IPS-11a (cell line): ENCODE results near the gene HMX2.
"Not testable (repeated sequence)": the region's sequence is repeated elsewhere in the genome, so short reads cannot be mapped to it uniquely, and the experiment has no call there.

Source experiments
- H3K4me3 ChIP-seq: one replicate; pipeline ENCODE4 v1.5.1; 2013; ENCODE audit warnings: low read depth, low read length, control low read depth

HMX2 gene

DNA sequence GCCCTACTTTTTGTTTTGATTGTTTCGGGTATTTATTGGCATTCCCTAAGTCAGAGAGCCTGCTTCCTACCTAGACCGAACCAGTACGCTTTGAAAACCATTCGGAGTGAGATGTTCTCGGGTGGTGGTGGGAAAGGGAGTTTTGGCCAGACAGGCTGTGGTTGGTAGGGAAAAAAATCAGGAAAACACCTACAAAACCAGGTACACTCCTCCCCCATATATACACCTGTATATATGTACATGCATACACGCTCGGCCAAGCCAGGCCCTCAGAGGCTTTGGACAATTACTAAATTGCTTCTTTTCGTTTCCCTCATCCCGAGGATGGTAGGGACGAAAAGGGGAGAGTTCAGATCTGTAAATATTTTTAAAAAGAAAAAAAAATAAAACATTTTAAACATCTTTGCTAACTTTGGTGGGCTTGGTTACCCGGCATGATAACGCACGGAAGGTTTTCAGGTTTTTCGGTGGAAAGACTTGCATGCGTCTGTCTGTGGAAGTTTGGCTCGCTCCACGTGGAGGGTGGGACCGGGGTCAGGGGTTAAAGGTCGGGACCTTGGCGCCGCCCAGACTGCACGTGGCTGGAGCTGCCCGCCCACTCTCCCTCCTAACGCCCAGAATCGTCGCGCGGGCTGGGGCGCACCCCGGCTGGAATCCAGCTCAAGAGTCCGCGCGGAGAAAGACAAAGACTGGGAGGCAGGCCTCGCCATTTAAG lies 2.5 kb downstream of the HMX2 start:
- H3K4me3 ChIP-seq = peak overlapping the region; percentile 25

- H3K4me3 ChIP-seq = peak overlapping the region; percentile 25
Observed at GRCh38 chr10:123150986-123151736, 3.2 kb downstream of the HMX2 start.

- no peak overlapping the region for H3K4me3 ChIP-seq
Observed at GRCh38 chr10:123151737-123152135, 3.8 kb downstream of the HMX2 start.

GRCh38 chr10:123153486-123154091 lies 5.7 kb downstream of the HMX2 start:
- no peak overlapping the region for H3K4me3 ChIP-seq

DNA sequence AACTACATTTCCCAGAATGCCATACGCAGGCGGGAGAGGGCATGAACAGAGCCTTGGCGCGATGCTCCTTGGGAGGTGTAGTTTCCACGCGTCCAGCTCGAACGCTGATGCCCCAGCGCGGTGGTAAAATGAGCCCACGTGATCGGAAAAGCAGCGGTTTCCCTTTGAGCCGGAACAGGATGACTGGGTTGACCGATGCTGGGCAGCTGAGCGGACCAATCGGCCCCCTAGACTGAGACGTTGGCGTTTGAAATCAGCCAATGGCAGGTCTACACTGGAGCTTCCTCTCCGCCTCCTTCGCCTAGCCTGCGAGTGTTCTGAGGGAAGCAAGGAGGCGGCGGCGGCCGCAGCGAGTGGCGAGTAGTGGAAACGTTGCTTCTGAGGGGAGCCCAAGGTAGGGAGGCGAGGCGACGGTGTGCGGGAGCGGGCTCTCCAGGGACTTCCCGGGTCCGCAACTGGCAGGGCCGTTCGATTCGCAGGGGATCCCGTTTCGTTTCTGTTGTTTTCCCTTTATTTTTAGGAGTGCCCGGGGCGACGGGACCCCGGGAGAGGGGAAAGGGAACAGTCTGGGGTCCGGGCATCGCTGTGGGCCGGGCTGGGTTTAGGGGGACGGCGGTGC lies 6.3 kb downstream of the HMX2 start, which contains the start of gene BUB3:
TSS of gene BUB3 (plus strand) at position 311 of the 619 bp plus-strand sequence. CDS start 516 bp downstream, outside the sequence.
- peak within 1 kb of the TSS; percentile 87 for H3K4me3 ChIP-seq

GRCh38 chr10:123154711-123155505 lies 7.0 kb downstream of the HMX2 start:
- peak overlapping the region; percentile 87 for H3K4me3 ChIP-seq

- H3K4me3 ChIP-seq = no peak overlapping the region
Observed at GRCh38 chr10:123156078-123156477, 8.1 kb downstream of the HMX2 start.

DNA sequence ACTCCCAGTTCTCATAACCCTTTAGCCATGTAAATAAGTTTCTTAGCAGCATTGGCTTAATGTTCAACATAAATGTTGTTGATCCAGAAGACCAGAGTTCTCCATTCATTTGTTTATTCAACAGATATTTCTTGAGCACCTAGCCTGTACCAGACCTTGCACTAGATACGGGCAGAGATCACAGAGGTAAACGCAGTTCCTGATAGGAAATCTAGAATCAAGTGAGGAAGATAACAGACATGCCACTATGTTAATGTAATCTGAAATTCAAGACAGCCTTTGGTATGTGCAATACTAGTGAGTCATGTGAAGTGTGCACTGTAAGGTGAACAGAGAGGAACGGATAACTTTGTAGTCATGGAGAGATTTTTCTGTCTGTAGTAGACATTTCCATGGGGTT lies 9.3 kb downstream of the HMX2 start:
- no peak overlapping the region for H3K4me3 ChIP-seq

- H3K4me3 ChIP-seq = no peak overlapping the region
Observed at GRCh38 chr10:123158682-123159081, 10.7 kb downstream of the HMX2 start.

DNA sequence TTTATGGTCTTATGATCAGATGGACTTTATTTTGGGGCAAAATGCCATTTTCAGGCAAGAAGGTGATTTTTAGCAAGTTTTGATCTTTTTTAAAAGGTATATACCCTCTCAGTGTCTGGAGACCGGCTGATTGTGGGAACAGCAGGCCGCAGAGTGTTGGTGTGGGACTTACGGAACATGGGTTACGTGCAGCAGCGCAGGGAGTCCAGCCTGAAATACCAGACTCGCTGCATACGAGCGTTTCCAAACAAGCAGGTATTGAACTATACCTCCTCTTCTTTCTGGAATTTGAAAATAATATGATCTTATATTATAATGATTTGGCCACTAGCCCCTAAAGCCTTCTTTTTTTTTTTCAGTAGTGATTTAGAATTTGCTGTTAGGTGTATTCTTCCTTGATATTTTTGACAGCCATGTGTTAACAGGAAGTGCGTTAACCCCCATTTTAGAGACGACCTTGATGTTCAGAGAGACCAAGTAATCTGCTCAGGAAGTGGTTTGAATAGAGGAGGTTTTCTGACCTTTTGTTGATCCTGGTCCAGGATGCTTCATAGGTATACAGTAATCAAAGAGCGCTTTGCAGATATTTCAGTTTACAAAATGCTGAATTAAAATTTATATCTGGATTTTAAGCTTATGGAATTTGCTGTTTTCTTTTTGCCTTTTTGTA lies 12.5 kb downstream of the HMX2 start:
- H3K4me3 ChIP-seq = no peak overlapping the region

GRCh38 chr10:123164319-123164718 lies 16.4 kb downstream of the HMX2 start:
- H3K4me3 ChIP-seq = no peak overlapping the region

GRCh38 chr10:123165445-123166072 lies 17.6 kb downstream of the HMX2 start:
- H3K4me3 ChIP-seq = no peak overlapping the region

DNA sequence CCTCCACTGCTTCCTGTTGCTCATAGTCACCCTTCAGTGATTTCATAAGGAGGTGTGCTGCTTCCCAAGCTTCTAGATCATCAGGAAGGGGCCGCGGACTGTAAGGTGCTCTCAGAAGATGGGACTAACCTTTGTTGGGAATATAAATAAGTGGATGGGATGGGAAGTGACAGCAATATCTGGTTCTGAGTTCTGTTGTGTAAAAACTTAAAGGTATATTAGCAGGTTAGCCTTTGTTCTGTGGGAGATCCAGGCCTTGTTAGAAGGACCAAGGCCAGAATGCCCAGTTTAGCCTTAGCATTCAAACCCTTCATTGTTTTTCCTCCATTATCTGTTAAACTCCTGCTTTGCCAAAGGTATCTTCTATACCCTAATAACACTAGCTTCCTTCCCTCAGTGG lies 18.7 kb downstream of the HMX2 start:
- H3K4me3 ChIP-seq = no peak overlapping the region

DNA sequence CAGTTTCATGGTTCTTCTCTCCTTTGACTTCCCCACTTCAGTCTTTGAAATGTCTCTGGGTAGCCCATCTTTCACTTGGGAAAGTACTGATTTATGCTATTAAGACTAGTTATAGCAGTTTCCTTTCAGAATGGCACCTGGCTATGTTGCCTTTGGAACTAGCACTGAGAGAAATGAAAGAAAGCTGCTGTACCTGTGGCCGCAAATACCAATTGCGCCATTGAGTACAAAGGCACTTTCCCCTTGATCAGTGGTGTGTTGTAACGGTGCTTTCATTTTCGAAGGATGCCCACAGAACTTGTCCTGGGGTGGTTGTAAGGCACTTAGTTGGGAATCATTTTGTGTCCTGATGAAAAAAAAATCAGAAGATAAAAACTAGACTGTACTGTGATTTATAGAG lies 23.0 kb downstream of the HMX2 start:
- H3K4me3 ChIP-seq = no peak overlapping the region

DNA sequence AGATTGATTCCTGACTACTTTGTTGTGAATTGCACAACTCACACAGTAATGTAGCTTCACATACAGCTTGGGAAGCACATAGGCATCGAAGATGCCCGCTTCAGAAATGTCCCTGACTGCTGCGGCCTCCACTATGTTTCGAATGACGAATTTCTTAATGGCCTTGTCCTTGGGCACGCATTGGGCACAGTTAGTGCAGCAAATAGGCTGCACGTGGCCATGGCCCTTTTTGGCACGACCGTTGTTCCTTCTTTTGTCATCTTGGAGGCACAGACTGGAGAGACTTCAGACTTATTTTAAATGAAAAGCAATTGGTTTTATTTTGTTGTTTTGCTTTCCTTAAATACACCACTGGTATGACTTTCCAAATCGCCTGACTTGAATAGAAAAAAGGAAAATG lies 23.7 kb downstream of the HMX2 start:
- H3K4me3 ChIP-seq = not testable (repeated sequence)

- no peak overlapping the region for H3K4me3 ChIP-seq
Observed at GRCh38 chr10:123175389-123176387, 27.8 kb downstream of the HMX2 start.

DNA sequence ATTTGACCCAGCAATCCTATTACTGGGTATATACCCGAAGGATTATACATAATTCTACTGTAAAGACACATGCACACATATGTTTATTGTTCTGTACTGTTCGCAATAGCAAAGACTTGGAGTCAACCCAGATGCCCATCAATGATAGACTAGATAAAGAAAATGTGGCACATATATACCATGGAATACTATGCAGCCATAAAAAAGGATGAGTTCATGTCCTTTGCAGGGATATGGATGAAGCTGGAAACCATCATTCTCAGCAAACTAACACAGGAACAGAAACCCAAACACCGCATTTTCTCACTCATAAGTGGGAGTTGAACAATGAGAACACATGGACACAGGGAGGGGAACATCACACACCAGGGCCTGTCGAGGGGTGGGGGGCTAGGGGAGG lies 30.5 kb downstream of the HMX2 start:
- H3K4me3 ChIP-seq = not testable (repeated sequence)
